IMR-90 (cell line): ENCODE results near the gene CTNNBIP1.

Experiments
- BHLHE40 ChIP-seq: fragments of 150-350 bp; IDR thresholded peaks from 2 replicates; pipeline ENCODE4 v1.6.1; 2016; ENCODE audit warnings: mild to moderate bottlenecking, low read depth, low read length
- CEBPB ChIP-seq: IDR thresholded peaks from 2 replicates; pipeline ENCODE4 v1.6.1; 2012; ENCODE audit warnings: low read depth, low read length, improper control_type of control experiment
- MAFK ChIP-seq: IDR thresholded peaks from 2 replicates; pipeline ENCODE4 v1.6.1; 2012; ENCODE audit warnings: low read depth, low read length, improper control_type of control experiment
- POLR2A ChIP-seq: IDR thresholded peaks from 2 replicates; pipeline ENCODE4 v1.6.1; 2012; ENCODE audit warnings: mild to moderate bottlenecking, low read depth, low read length
- RCOR1 ChIP-seq: IDR thresholded peaks from 2 replicates; pipeline ENCODE4 v1.6.1; 2012; ENCODE audit warnings: mild to moderate bottlenecking, low read length, improper control_type of control experiment; ENCODE audit not compliant: insufficient replicate concordance
- SMC3 ChIP-seq: fragments of 150-350 bp; IDR thresholded peaks from 2 replicates; pipeline ENCODE4 v1.6.1; 2016; ENCODE audit warnings: low read depth, mild to moderate bottlenecking, antibody characterized with exemption, low read length, moderate library complexity
- TF ChIP-seq, protein P1 (sequence below): conservative IDR thresholded peaks from 2 replicates; pipeline ENCODE4 v1.5.1; 2012; ENCODE audit warnings: mild to moderate bottlenecking, low read depth, low read length, improper control_type of control experiment
- TF ChIP-seq, protein P2 (sequence below): fragments of 150-350 bp; IDR thresholded peaks from 2 replicates; pipeline ENCODE4 v1.6.1; 2017; ENCODE audit warnings: mild to moderate bottlenecking, antibody characterized with exemption, low read length, low read depth

DNA sequence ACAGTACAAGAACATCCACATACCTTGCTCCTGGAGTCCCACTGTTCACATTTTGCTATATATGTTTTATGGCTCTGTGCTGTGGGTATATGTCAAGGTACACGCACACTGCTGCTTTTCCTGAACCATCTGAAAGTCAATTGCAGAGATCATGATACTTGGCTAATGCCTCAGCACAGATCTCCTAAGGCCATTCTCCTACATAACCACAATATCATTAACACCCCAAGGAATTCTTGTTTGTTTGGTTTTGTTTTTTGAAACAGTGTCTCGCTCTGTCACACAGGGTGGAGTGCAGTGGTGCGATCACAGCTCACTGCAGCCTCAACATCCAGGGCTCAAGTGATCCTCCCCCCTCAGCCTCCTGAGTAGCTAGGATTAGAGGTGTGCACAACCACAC, 16.0 kb downstream of the CTNNBIP1 start:
- TF ChIP-seq, protein P1, sequence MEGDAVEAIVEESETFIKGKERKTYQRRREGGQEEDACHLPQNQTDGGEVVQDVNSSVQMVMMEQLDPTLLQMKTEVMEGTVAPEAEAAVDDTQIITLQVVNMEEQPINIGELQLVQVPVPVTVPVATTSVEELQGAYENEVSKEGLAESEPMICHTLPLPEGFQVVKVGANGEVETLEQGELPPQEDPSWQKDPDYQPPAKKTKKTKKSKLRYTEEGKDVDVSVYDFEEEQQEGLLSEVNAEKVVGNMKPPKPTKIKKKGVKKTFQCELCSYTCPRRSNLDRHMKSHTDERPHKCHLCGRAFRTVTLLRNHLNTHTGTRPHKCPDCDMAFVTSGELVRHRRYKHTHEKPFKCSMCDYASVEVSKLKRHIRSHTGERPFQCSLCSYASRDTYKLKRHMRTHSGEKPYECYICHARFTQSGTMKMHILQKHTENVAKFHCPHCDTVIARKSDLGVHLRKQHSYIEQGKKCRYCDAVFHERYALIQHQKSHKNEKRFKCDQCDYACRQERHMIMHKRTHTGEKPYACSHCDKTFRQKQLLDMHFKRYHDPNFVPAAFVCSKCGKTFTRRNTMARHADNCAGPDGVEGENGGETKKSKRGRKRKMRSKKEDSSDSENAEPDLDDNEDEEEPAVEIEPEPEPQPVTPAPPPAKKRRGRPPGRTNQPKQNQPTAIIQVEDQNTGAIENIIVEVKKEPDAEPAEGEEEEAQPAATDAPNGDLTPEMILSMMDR, result no peak
- TF ChIP-seq SMC3 (no peak), POLR2A (no peak), CEBPB (no peak), MAFK (no peak), RCOR1 (no peak), BHLHE40 (no peak)
- TF ChIP-seq, protein P2, sequence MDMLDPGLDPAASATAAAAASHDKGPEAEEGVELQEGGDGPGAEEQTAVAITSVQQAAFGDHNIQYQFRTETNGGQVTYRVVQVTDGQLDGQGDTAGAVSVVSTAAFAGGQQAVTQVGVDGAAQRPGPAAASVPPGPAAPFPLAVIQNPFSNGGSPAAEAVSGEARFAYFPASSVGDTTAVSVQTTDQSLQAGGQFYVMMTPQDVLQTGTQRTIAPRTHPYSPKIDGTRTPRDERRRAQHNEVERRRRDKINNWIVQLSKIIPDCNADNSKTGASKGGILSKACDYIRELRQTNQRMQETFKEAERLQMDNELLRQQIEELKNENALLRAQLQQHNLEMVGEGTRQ, result no peak
